Tibial nerve (tissue), 3 donors: ENCODE results near the gene PREX1.

Experiments
- POLR2A ChIP-seq, 2 donors: fragments of 450-650 bp; IDR thresholded peaks; one replicate each; pipeline ENCODE4 v1.6.1; 2017; ENCODE audit warnings: antibody characterized with exemption in 2 of 2, mild to moderate bottlenecking in 2 of 2, moderate library complexity in 2 of 2
- TF ChIP-seq, protein P1 (sequence below), 5 experiments: fragments of 200-600 bp in 3 of 5; fragments of 450-650 bp in 2 of 5; sonication (generic) in 3 of 5; IDR thresholded peaks; one replicate each; pipeline ENCODE4 v1.5.1; 2016 to 2019; ENCODE audit warnings: antibody characterized with exemption in 5 of 5, mild to moderate bottlenecking in 3 of 5, moderate library complexity in 2 of 5

- TF ChIP-seq, protein P1, sequence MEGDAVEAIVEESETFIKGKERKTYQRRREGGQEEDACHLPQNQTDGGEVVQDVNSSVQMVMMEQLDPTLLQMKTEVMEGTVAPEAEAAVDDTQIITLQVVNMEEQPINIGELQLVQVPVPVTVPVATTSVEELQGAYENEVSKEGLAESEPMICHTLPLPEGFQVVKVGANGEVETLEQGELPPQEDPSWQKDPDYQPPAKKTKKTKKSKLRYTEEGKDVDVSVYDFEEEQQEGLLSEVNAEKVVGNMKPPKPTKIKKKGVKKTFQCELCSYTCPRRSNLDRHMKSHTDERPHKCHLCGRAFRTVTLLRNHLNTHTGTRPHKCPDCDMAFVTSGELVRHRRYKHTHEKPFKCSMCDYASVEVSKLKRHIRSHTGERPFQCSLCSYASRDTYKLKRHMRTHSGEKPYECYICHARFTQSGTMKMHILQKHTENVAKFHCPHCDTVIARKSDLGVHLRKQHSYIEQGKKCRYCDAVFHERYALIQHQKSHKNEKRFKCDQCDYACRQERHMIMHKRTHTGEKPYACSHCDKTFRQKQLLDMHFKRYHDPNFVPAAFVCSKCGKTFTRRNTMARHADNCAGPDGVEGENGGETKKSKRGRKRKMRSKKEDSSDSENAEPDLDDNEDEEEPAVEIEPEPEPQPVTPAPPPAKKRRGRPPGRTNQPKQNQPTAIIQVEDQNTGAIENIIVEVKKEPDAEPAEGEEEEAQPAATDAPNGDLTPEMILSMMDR (IDR thresholded peaks at IDR 0.05), result peak; percentile 18 to 71 (median 58)
- no peak for TF ChIP-seq POLR2A (IDR thresholded peaks at IDR 0.05)
These were observed 192.0 kb downstream of the PREX1 start for GRCh38 chr20:48635791-48636267.
